Cardiac muscle cell (in vitro differentiated cells and primary cell): ENCODE results near the gene UBE2C. TPM values are rescaled to one million over a fixed set of nuclear protein-coding genes. Genes with fewer than 3 reads are reported as not detected.
A peak's percentile ranks its signal among the peaks of the same experiment; 100 is the strongest.

ENCODE experiments used
- DNase-seq, 2 donors: peaks; one replicate each; pipeline versions ENCODE4 v3.0.0 to v3.0.0-alpha.2; 2010 to 2017; ENCODE audit warnings: low read depth in 1 of 2, low spot score in 1 of 2
- H3K27ac ChIP-seq: fragments of 200-600 bp; sonication (generic); 2 replicates; pipeline ENCODE4 v1.5.1; 2016
- H3K27me3 ChIP-seq: fragments of 200-600 bp; sonication (generic); 2 replicates; pipeline ENCODE4 v1.6.0; 2016; ENCODE audit warnings: control low read depth
- H3K36me3 ChIP-seq: fragments of 200-600 bp; sonication (generic); 2 replicates; pipeline ENCODE4 v1.5.1; 2016; ENCODE audit warnings: control low read depth
- H3K4me1 ChIP-seq: fragments of 200-600 bp; sonication (generic); 2 replicates; pipeline ENCODE4 v1.8.1; 2017; ENCODE audit warnings: low read depth, mild to moderate bottlenecking, mixed run types
- H3K4me3 ChIP-seq: fragments of 200-600 bp; sonication (generic); 2 replicates; pipeline ENCODE4 v1.5.1; 2016; ENCODE audit warnings: mild to moderate bottlenecking
- H3K9me3 ChIP-seq: fragments of 200-600 bp; sonication (generic); 2 replicates; pipeline ENCODE4 v1.5.1; 2017; ENCODE audit warnings: low read depth, mild to moderate bottlenecking, control low read depth
- polyA plus RNA-seq: library from polyadenylated mRNA; unstranded; fragments of >200 nt; fragmentation: Nextera tagmentation; extraction: Ambion mirVana; gene quantifications from 2 replicates; pipeline ENCODE4 v1.2.1, GENCODE V29; 2016
- total RNA-seq: library from RNA; depleted of rRNA; stranded (reverse); fragments of >200 nt; gene quantifications from 2 replicates; pipeline ENCODE4 v1.2.3, GENCODE V29; 2016
- TF ChIP-seq, protein P1 (sequence below): IDR thresholded peaks from 2 replicates; pipeline ENCODE4 v1.5.1; 2012; ENCODE audit warnings: low read depth, mild to moderate bottlenecking, low read length

Gene UBE2C
- total and polyA plus RNA-seq, 2 experiments from 2014 or later, result 48.6 to 267 TPM

- Histone ChIP-seq H3K4me3 (no peak overlapping the region), H3K27me3 (no peaks in the 10 kb centered on the region), H3K9me3 (no peaks in the 10 kb centered on the region), H3K36me3 (no peaks in the 10 kb centered on the region), H3K27ac (no peak overlapping the region), H3K4me1 (no peaks in the 10 kb centered on the region)
- TF ChIP-seq, protein P1, sequence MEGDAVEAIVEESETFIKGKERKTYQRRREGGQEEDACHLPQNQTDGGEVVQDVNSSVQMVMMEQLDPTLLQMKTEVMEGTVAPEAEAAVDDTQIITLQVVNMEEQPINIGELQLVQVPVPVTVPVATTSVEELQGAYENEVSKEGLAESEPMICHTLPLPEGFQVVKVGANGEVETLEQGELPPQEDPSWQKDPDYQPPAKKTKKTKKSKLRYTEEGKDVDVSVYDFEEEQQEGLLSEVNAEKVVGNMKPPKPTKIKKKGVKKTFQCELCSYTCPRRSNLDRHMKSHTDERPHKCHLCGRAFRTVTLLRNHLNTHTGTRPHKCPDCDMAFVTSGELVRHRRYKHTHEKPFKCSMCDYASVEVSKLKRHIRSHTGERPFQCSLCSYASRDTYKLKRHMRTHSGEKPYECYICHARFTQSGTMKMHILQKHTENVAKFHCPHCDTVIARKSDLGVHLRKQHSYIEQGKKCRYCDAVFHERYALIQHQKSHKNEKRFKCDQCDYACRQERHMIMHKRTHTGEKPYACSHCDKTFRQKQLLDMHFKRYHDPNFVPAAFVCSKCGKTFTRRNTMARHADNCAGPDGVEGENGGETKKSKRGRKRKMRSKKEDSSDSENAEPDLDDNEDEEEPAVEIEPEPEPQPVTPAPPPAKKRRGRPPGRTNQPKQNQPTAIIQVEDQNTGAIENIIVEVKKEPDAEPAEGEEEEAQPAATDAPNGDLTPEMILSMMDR, result no peak
- DNase-seq, result peak in 1 of 2 donors; percentile 98
Observed at GRCh38 chr20:45779011-45779915, 33.2 kb upstream of the UBE2C start.

- TF ChIP-seq, protein P1, result no peak
- no peak overlapping the region for H3K4me3 ChIP-seq
- no peaks in the 10 kb centered on the region for H3K4me1 ChIP-seq
- no peaks in the 10 kb centered on the region for H3K9me3 ChIP-seq
- no peak overlapping the region for H3K27ac ChIP-seq
- no peak for DNase-seq
- no peaks in the 10 kb centered on the region for H3K36me3 ChIP-seq
- no peaks in the 10 kb centered on the region for H3K27me3 ChIP-seq
Observed at GRCh38 chr20:45780159-45780558, 32.3 kb upstream of the UBE2C start.

DNA sequence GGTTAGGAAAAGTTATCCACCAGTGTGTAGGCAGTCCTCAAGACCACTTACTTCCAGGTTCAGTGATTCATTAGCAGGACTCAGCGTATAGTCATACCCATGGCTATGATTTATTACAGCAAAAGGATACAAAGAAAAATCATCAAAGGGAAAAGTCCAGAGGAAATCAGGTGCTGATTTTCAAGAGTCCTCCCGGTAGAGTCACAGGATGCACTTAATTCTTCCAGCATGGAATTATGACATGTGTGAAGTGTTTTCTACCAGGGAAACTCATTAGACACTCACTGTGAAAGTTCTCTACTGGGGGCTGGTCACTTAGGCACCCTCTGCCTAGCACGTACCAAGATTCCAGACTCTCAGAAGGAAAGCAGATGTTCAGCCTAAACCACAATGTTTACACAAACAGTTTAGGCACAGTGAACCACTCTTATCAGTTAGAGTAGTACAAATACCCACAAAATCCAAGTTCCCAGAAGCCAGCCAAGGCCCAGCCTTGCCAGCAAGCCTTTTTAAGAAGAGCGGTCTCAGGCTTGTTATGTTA is 31.0 kb upstream of the UBE2C start:
- TF ChIP-seq, protein P1, result no peak
- Histone ChIP-seq H3K27ac (no peak overlapping the region), H3K4me1 (no peaks in the 10 kb centered on the region), H3K27me3 (no peaks in the 10 kb centered on the region), H3K4me3 (no peak overlapping the region), H3K36me3 (no peaks in the 10 kb centered on the region), H3K9me3 (no peaks in the 10 kb centered on the region)
- DNase-seq, result peak in 1 of 2 donors; percentile 88

GRCh38 chr20:45782890-45783289 is 29.6 kb upstream of the UBE2C start:
- Histone ChIP-seq H3K4me1 (no peaks in the 10 kb centered on the region), H3K36me3 (no peaks in the 10 kb centered on the region), H3K9me3 (no peaks in the 10 kb centered on the region), H3K27ac (no peak overlapping the region), H3K4me3 (no peak overlapping the region), H3K27me3 (no peaks in the 10 kb centered on the region)
- TF ChIP-seq, protein P1, result no peak
- DNase-seq, result no peak

DNA sequence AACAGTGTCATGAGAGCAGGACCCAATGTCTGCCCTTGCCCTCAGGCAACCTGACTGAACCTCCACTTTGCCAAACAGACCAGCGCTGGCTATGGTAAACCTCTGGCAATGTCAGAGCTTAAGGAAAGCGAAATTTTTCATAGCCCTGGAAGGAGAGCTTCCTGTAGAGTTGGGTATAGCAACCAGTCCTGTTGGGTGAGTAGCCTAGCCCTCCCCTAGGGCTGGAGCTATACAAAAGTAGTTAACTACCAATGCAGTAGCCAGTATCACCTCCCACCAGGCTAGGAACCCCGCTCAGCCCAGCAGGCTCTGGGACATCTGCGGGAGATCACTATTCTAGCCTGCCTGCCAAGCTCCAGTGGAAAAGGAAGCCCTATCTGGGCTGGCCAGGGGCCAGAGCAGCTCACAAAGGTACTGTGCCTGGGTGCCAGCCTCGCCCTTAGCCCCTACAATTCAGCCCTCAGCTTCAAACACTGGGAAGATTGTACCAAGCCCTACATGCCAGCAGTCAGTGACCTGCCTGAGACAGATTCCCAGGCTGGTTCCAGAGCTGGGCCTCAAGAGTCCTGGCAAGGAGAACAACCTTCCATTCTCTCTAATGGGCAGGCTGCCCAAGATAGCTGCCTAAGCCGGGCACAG is 28.7 kb upstream of the UBE2C start:
- TF ChIP-seq, protein P1, result no peak
- no peaks in the 10 kb centered on the region for H3K27me3 ChIP-seq
- H3K4me1 ChIP-seq, result no peaks in the 10 kb centered on the region
- no peak overlapping the region for H3K27ac ChIP-seq
- DNase-seq, result peak in 1 of 2 donors; percentile 29
- no peaks in the 10 kb centered on the region for H3K36me3 ChIP-seq
- no peaks in the 10 kb centered on the region for H3K9me3 ChIP-seq
- no peak overlapping the region for H3K4me3 ChIP-seq
